Measurements from ENCODE around the gene HIGD1A. TPM values are rescaled to one million over a fixed set of nuclear protein-coding genes. Genes with fewer than 3 reads are reported as not detected.

The HIGD1A gene
- polyA plus RNA-seq, 1 of the 3 experiments (the other 2 are of a cell fraction), result 72.1 TPM

DNA sequence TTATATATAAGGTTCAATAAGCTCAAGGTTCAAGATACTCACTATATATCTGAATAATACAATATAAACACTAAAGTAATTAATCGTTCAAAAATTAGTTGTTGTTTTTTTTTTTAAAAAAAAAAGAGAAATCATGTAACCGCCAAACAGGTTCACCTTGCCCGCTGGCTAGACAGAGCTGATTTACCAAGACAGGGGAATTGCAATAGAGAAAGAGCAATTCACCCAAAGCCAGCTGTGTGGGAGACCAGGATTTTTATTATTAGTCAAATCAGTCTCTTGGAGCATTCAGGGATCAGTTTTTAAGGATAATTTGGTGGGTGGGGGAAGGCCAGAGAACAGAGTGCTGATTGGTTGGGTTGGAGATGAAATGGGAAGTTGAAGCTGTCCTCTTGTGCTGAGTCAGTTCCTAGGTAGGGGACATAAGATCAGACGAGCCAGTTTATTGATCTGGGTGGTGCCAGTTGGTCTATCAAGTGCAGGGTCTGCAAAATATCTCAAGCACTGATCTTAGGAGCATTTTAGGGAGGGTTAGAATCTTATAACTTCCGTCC, 7.9 kb downstream of the HIGD1A start (continued):
- no peak for TF ChIP-seq FOXJ3 (CRISPR knock-in tag; IDR thresholded peaks at IDR 0.05)

DNA sequence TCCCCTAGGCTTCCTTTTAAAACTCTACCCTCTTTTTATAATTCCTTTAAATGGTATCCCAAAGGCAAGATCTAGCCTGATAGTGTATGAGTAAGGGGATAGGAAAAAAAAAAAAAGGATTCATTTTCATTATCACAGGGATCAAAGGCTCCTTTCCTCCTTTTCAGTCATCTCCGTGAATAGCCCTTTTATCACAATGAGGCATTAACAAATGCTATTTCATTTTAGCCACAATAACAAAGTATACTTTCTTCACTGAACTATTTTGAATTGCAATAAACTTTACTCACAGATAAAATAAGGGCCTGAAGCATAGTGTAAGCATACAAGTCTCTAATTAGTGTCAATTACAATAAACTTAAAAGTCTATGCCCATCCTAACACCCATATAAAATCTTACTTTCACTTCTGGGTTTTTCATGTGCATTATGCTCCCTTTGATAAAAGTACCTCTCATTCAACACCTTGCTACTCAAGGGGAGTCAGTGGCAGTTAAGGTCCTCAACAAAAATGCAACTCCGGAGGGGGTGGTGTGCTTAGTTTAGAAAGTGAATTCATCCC, 8.6 kb downstream of the HIGD1A start:
- DNase-seq, result no peak
- 97% methylated on average over 2 of the region's 2 CpGs for WGBS (ENCODE audit: low lambda C conversion rate)
- Histone ChIP-seq H4K20me1 (ENCODE audit: insufficient read depth) (0 out of 2 replicates have a peak, but pooled peaks cover 12% of the 10 kb centered on the region), H3K9me2 (no peaks in the 10 kb centered on the region), H3K4me2 (no peak overlapping the region), H3K79me2 (ENCODE audit: insufficient read depth) (peaks cover 45% of the 10 kb centered on the region), H3K9me3 (no peaks in the 10 kb centered on the region), H3K36me3 (replicated peaks in 1 of 2; ENCODE audit: control insufficient read depth in 1 of 2, insufficient read depth in 2 of 2, low read length in 1 of 2) (peaks cover 22 to 29% of the 10 kb centered on the region in 2 experiments), H3K4me1 (ENCODE audit: control insufficient read depth in 1 of 2, insufficient read depth in 2 of 2, low read depth in 1 of 2, low read length in 1 of 2) (no peaks in the 10 kb centered on the region), H3K4me3 (ENCODE audit: low read depth in 2 of 2, low read length in 1 of 2) (no peak overlapping the region), H3F3A (replicated peaks; ENCODE audit: insufficient read depth) (no peaks in the 10 kb centered on the region), H3K27me3 (ENCODE audit: insufficient read depth) (no peaks in the 10 kb centered on the region), H2AFZ (ENCODE audit: low read depth) (no peak overlapping the region), H3K27ac (ENCODE audit: low read depth in 2 of 2, low read length in 1 of 2) (no peak overlapping the region), H3K9ac (no peak overlapping the region)
- TF ChIP-seq TAF1 (IDR thresholded peaks at IDR 0.05; ENCODE audit: borderline replicate concordance, low read depth, low read length), result no peak
- no peak for TF ChIP-seq RCOR1 (IDR thresholded peaks at IDR 0.05; ENCODE audit: low read length)
- TF ChIP-seq EZH2phosphoT487 (IDR thresholded peaks at IDR 0.05; ENCODE audit: borderline replicate concordance, low read depth), result no peak
- TF ChIP-seq, protein P1, sequence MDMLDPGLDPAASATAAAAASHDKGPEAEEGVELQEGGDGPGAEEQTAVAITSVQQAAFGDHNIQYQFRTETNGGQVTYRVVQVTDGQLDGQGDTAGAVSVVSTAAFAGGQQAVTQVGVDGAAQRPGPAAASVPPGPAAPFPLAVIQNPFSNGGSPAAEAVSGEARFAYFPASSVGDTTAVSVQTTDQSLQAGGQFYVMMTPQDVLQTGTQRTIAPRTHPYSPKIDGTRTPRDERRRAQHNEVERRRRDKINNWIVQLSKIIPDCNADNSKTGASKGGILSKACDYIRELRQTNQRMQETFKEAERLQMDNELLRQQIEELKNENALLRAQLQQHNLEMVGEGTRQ (IDR thresholded peaks at IDR 0.05; ENCODE audit: borderline replicate concordance, low read depth, low read length), result no peak
- TF ChIP-seq EP300 (IDR thresholded peaks at IDR 0.05; ENCODE audit: borderline replicate concordance in 1 of 2, low read depth in 1 of 2, low read length in 1 of 2), result no peak
- no peak for TF ChIP-seq CHD2 (IDR thresholded peaks at IDR 0.05; ENCODE audit: low read length, partially characterized antibody)
- ChIA-PET CTCF (interaction anchor here (0.8 to 2.0 kb wide), 3 partner anchors 16 to 25 kb away, joined by 3 to 6 read pairs (median 5); no protein-coding TSS in a partner anchor), POLR2A (no interaction called here)

DNA sequence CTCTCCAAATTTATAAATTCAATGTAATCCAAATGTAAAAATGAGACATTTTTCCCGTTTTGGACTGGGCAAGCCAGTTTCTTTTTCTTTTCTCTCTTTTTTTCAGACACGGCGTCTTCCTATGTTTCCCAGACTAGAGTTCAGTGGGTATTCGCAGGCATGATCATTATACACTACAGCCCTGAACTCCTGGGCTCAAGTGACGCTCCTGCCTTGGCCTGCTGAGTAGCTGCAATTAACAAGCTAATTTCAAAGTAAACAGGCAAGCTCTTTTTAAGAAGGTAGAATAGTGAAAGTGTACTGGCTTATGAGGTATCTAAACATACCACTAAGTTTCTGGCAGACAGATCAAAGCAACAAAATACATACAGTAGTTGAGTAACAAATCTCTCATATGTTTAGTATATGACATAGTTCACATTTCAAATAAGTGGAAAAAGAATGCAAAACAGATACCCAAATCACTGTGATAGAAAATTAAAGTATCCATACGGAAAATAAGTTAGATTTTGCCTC, 13.5 kb downstream of the HIGD1A start:
- ChIA-PET POLR2A (no interaction called here), CTCF (interaction anchor here (0.6 to 1.8 kb wide), 2 partner anchors 40 to 219 kb away, joined by 3 to 4 read pairs; no protein-coding TSS in a partner anchor)
- peaks cover 54% of the 10 kb centered on the region for H3K79me2 ChIP-seq (ENCODE audit: insufficient read depth)

More for the DNA sequence above, 13.5 kb downstream of the HIGD1A start:
- no peak overlapping the region for H3K9ac ChIP-seq
- H3F3A ChIP-seq (replicated peaks; ENCODE audit: insufficient read depth), result no peaks in the 10 kb centered on the region
- H3K4me1 ChIP-seq (ENCODE audit: control insufficient read depth in 1 of 2, insufficient read depth in 2 of 2, low read depth in 1 of 2, low read length in 1 of 2), result no peaks in the 10 kb centered on the region
- H3K4me2 ChIP-seq, result no peak overlapping the region
- no peaks in the 10 kb centered on the region for H3K9me3 ChIP-seq
- TF ChIP-seq RCOR1 (IDR thresholded peaks at IDR 0.05; ENCODE audit: low read length) (no peak), POLR2AphosphoS5 (IDR thresholded peaks at IDR 0.05; ENCODE audit: low read depth, low read length) (no peak), GABPA (IDR thresholded peaks at IDR 0.05; ENCODE audit: low read depth) (no peak), RFX5 (IDR thresholded peaks at IDR 0.05; ENCODE audit: low read length) (no peak), RAD21 (IDR thresholded peaks at IDR 0.05; ENCODE audit: low read length) (no peak), TEAD4 (IDR thresholded peaks at IDR 0.05; ENCODE audit: borderline replicate concordance, insufficient read depth) (no peak)
- TF ChIP-seq, protein P2, sequence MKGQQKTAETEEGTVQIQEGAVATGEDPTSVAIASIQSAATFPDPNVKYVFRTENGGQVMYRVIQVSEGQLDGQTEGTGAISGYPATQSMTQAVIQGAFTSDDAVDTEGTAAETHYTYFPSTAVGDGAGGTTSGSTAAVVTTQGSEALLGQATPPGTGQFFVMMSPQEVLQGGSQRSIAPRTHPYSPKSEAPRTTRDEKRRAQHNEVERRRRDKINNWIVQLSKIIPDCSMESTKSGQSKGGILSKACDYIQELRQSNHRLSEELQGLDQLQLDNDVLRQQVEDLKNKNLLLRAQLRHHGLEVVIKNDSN (IDR thresholded peaks at IDR 0.05; ENCODE audit: borderline replicate concordance, low read depth), result no peak
- TF ChIP-seq, protein P3, sequence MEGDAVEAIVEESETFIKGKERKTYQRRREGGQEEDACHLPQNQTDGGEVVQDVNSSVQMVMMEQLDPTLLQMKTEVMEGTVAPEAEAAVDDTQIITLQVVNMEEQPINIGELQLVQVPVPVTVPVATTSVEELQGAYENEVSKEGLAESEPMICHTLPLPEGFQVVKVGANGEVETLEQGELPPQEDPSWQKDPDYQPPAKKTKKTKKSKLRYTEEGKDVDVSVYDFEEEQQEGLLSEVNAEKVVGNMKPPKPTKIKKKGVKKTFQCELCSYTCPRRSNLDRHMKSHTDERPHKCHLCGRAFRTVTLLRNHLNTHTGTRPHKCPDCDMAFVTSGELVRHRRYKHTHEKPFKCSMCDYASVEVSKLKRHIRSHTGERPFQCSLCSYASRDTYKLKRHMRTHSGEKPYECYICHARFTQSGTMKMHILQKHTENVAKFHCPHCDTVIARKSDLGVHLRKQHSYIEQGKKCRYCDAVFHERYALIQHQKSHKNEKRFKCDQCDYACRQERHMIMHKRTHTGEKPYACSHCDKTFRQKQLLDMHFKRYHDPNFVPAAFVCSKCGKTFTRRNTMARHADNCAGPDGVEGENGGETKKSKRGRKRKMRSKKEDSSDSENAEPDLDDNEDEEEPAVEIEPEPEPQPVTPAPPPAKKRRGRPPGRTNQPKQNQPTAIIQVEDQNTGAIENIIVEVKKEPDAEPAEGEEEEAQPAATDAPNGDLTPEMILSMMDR (IDR thresholded peaks at IDR 0.05), result no peak
- 0 out of 2 replicates have a peak, but pooled peaks cover 9% of the 10 kb centered on the region for H4K20me1 ChIP-seq (ENCODE audit: insufficient read depth)
- H3K4me3 ChIP-seq (ENCODE audit: low read depth in 2 of 2, low read length in 1 of 2), result no peak overlapping the region
- H3K27ac ChIP-seq (ENCODE audit: low read depth in 2 of 2, low read length in 1 of 2), result no peak overlapping the region
- H2AFZ ChIP-seq (ENCODE audit: low read depth), result no peak overlapping the region
- no peaks in the 10 kb centered on the region for H3K27me3 ChIP-seq (ENCODE audit: insufficient read depth)
- no peak for DNase-seq
- H3K36me3 ChIP-seq (replicated peaks in 1 of 2; ENCODE audit: control insufficient read depth in 1 of 2, insufficient read depth in 2 of 2, low read length in 1 of 2), result peaks cover 39 to 52% of the 10 kb centered on the region in 2 experiments
- H3K9me2 ChIP-seq, result no peaks in the 10 kb centered on the region
- 79% methylated on average over 6 of the region's 6 CpGs for whole genome bisulfite sequencing (ENCODE audit: low lambda C conversion rate)

Measured in SK-N-SH (cell line).